ENCODE data around the gene NHLRC2. TPM values are rescaled to one million over a fixed set of nuclear protein-coding genes. Genes with fewer than 3 reads are reported as not detected.

Gene NHLRC2
- total RNA-seq, 1 experiment from 2014 or later = 30.9 TPM

DNA sequence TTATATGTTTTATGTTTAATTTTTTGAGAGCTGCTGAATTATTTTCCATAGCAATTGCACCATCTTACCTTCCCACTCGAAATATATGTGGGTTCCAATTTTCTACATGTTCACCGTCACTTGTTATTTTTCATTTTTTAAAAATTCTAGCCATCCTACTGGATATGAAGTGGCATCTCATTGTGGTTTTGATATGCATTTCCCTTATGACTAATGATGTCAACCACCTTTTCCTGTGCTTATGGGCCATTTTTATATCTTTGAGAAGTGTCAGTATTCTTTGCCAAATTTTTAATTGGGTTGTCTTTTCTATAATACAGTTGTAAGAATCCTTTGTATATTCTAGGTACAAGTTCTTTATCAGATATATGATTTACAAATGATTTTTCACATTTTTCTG lies 27.8 kb downstream of the NHLRC2 start:
- Histone ChIP-seq H3K14ac (ENCODE audit: insufficient read depth, low read length) (no peak overlapping the region), H2BK15ac (ENCODE audit: low read depth, low read length) (no peak overlapping the region), H3K18ac (ENCODE audit: insufficient read length, low read depth, low read length) (no peak overlapping the region), H2BK120ac (ENCODE audit: low read depth, low read length, poor library complexity, severe bottlenecking) (no peak overlapping the region), H3K79me1 (ENCODE audit: insufficient read depth, low read depth, low read length, poor library complexity, severe bottlenecking) (no peaks in the 10 kb centered on the region), H3K23ac (ENCODE audit: insufficient read length, low read depth, low read length) (no peak overlapping the region), H3K4me2 (ENCODE audit: insufficient read depth, insufficient read length, low read length) (no peak overlapping the region), H3K27me3 (ENCODE audit: insufficient read depth, low read length) (no peaks in the 10 kb centered on the region), H3K9me3 (ENCODE audit: control insufficient read depth, low read depth, low read length) (no peaks in the 10 kb centered on the region), H3T11ph (ENCODE audit: low read length) (no peak overlapping the region), H4K20me1 (ENCODE audit: control insufficient read depth, insufficient read depth, insufficient read length) (no peaks in the 10 kb centered on the region), H2BK20ac (ENCODE audit: low read depth, low read length, poor library complexity, severe bottlenecking) (no peak overlapping the region), H2AFZ (ENCODE audit: low read length) (no peak overlapping the region), H3K23me2 (ENCODE audit: insufficient read length, low read depth, low read length, poor library complexity, severe bottlenecking) (no peaks in the 10 kb centered on the region), H2BK5ac (ENCODE audit: insufficient read length, low read length) (no peak overlapping the region), H3K4ac (ENCODE audit: low read depth, low read length) (no peak overlapping the region), H4K91ac (ENCODE audit: insufficient read length, low read depth, low read length) (no peak overlapping the region), H4K8ac (replicated peaks; ENCODE audit: insufficient read length, low read depth, low read length) (no peak overlapping the region), H3K9ac (ENCODE audit: extremely low read depth, insufficient read length, low read length) (no peak overlapping the region), H3K27ac (ENCODE audit: insufficient read length, low read depth, low read length) (no peak overlapping the region), H3K79me2 (ENCODE audit: insufficient read depth, low read length) (no peaks in the 10 kb centered on the region), H2BK12ac (ENCODE audit: insufficient read length, low read depth, low read length) (no peak overlapping the region), H3K56ac (ENCODE audit: insufficient read length, low read depth, low read length) (no peak overlapping the region), H3K4me1 (ENCODE audit: insufficient read depth, low read length) (no peaks in the 10 kb centered on the region), H4K5ac (ENCODE audit: insufficient read length, low read depth, low read length) (no peak overlapping the region), H2AK5ac (ENCODE audit: insufficient read length, low read length) (no peak overlapping the region)
- no peaks in the 10 kb centered on the region for H3K9me3 Mint-ChIP-seq
- TF ChIP-seq, protein P1, sequence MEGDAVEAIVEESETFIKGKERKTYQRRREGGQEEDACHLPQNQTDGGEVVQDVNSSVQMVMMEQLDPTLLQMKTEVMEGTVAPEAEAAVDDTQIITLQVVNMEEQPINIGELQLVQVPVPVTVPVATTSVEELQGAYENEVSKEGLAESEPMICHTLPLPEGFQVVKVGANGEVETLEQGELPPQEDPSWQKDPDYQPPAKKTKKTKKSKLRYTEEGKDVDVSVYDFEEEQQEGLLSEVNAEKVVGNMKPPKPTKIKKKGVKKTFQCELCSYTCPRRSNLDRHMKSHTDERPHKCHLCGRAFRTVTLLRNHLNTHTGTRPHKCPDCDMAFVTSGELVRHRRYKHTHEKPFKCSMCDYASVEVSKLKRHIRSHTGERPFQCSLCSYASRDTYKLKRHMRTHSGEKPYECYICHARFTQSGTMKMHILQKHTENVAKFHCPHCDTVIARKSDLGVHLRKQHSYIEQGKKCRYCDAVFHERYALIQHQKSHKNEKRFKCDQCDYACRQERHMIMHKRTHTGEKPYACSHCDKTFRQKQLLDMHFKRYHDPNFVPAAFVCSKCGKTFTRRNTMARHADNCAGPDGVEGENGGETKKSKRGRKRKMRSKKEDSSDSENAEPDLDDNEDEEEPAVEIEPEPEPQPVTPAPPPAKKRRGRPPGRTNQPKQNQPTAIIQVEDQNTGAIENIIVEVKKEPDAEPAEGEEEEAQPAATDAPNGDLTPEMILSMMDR (conservative IDR thresholded peaks at IDR 0.05) = no peak
- H3K27me3 Mint-ChIP-seq (ENCODE audit: low read depth) = no peaks in the 10 kb centered on the region
- H3K4me3 Mint-ChIP-seq = no peak overlapping the region
- H3K27ac Mint-ChIP-seq = no peak overlapping the region
- DNase-seq = no peak
- H3K4me1 Mint-ChIP-seq = no peaks in the 10 kb centered on the region
- H3K36me3 Mint-ChIP-seq (ENCODE audit: insufficient read depth in 1 of 3, low read depth in 3 of 3) = peaks cover 13 to 38% (median 37%) of the 10 kb centered on the region in 3 experiments
- no CpG with 5 or more reads among the region's 2 CpGs for WGBS (ENCODE audit: extremely low coverage, insufficient read length, low lambda C conversion rate)
